ENCODE data around the gene UCK1.

The UCK1 gene

DNA sequence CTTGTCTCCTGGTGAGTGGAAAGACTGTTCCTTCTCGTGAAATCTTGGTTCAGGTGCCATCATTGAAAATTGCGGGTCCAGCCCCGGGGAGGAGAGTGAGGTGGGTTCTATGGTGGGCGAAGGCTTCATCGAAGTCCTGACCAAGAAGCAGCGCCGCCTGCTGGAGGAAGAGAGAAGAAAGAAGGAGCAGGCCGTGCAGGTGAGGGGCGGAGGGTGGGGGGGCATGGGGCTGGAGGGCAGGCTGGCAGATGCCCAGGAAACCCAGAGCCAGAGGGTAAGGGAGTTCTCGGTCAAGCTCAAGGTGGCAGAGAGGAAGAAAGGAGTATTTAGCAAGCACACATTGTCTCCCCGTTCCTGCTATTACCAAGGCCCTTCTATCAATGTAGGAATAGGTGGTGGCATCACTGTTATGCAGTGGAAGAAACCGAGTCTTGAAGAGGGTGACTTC is 52.6 kb downstream of the UCK1 start:
- CTCF ChIA-PET: interaction anchor here (0.9 to 2.5 kb wide), 16 partner anchors 9 to 130 kb away, joined by 3 to 7 read pairs (median 4); no protein-coding TSS in a partner anchor
- POLR2A ChIA-PET: no interaction called here
- TF ChIP-seq, protein P1, sequence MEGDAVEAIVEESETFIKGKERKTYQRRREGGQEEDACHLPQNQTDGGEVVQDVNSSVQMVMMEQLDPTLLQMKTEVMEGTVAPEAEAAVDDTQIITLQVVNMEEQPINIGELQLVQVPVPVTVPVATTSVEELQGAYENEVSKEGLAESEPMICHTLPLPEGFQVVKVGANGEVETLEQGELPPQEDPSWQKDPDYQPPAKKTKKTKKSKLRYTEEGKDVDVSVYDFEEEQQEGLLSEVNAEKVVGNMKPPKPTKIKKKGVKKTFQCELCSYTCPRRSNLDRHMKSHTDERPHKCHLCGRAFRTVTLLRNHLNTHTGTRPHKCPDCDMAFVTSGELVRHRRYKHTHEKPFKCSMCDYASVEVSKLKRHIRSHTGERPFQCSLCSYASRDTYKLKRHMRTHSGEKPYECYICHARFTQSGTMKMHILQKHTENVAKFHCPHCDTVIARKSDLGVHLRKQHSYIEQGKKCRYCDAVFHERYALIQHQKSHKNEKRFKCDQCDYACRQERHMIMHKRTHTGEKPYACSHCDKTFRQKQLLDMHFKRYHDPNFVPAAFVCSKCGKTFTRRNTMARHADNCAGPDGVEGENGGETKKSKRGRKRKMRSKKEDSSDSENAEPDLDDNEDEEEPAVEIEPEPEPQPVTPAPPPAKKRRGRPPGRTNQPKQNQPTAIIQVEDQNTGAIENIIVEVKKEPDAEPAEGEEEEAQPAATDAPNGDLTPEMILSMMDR (IDR thresholded peaks at IDR 0.05; ENCODE audit: control extremely low read depth, extremely low read depth, low read depth, missing control alignments): peak; percentile 54
- DNase-seq (ENCODE audit: extremely low spot score): peak; percentile 51

DNA sequence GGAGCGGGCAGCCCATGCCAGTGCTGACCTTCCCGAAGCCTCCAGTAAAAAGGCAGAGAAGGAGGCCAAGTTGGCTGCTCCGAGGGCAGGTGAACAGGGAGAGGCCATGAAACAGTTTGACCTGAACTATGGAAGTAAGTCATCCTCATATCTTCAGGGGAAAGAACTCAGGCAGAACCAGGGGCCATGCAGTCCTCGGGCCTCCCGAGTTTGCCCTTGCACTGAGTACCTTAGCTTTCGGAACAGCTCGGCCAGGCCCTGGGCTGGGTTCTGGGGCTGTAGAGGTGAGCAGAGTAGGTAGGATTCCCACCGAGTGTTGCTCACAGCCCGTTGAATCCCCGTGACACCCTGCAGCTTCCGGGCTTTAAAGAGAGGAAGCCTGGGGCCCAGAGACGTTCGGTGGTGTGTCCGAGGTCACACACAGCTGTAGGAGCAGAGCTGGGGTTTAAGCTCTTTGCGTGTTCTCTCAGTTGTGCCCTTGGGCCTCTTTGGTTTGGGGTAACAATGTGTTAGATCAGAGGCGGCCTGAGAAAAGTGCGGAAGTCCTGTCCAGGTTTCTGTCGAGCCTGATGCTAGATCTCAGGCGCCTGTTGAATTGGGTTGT is 53.1 kb downstream of the UCK1 start:
- ChIA-PET CTCF (interaction anchor here (0.9 to 2.5 kb wide), 13 partner anchors 9 to 130 kb away, joined by 3 to 7 read pairs (median 5); no protein-coding TSS in a partner anchor), POLR2A (no interaction called here)
- no peak for DNase-seq (ENCODE audit: extremely low spot score)

DNA sequence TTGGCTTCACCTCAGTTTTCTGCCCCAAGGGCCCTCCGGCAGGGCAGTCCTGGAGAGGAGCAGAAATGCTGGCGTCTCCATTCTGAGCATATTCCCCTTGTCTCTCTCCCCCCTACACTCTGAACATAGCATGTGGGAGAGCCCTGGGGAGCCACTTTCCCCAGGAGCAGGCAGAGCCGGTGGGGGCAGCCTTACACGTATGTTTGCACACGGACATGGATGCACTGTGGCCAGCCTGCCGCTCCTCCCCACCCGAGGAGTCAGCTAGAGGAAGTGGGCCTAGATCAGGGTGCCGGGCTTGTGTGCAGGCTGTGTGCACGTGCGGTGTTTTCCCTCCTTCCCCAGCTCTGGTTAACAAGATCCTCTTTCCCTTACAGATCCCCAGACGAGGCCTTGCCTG is 53.7 kb downstream of the UCK1 start:
- TF ChIP-seq, protein P1 (IDR thresholded peaks at IDR 0.05; ENCODE audit: control extremely low read depth, extremely low read depth, low read depth, missing control alignments): no peak
- POLR2A ChIA-PET: no interaction called here
- CTCF ChIA-PET: interaction anchor here (0.9 to 2.5 kb wide), 13 partner anchors 8 to 129 kb away, joined by 3 to 7 read pairs (median 5); no protein-coding TSS in a partner anchor
- no peak for DNase-seq (ENCODE audit: extremely low spot score)

More for the DNA sequence above, 53.1 kb downstream of the UCK1 start:
- TF ChIP-seq, protein P1 (IDR thresholded peaks at IDR 0.05; ENCODE audit: control extremely low read depth, extremely low read depth, low read depth, missing control alignments): no peak

DNA sequence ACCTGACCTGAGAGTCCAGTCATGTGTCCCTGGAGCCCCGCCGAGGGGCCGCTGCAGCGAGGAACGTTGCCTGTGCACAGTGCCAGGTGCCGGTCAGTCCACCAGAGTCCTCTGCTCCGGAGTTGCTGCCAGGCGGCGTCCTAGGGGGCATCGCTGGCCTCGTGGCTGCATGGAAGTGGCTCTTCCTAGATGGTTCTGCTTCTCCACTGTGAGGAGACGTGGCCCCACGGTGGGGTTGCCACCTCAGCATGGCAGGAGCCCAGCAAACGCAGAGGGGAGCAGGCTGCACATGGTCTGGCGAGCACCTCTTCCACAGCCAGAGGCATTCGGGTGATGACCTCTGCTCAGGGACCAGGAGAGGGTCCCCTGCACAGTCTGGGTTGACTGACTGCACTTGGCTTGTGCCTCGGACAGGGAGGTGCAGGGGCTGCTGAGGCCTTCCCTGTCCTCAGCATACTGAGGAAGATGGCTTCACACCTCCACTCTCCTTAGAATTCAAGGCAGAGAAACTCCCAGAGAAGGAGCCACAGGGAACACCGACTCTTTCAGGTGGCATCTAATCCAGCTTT is 54.2 kb downstream of the UCK1 start:
- TF ChIP-seq, protein P1 (IDR thresholded peaks at IDR 0.05; ENCODE audit: control extremely low read depth, extremely low read depth, low read depth, missing control alignments): no peak
- DNase-seq (ENCODE audit: extremely low spot score): no peak
- CTCF ChIA-PET: interaction anchor here (1.2 to 2.8 kb wide), 4 partner anchors 13 to 126 kb away, joined by 5 to 6 read pairs (median 5); no protein-coding TSS in a partner anchor
- POLR2A ChIA-PET: no interaction called here

DNA sequence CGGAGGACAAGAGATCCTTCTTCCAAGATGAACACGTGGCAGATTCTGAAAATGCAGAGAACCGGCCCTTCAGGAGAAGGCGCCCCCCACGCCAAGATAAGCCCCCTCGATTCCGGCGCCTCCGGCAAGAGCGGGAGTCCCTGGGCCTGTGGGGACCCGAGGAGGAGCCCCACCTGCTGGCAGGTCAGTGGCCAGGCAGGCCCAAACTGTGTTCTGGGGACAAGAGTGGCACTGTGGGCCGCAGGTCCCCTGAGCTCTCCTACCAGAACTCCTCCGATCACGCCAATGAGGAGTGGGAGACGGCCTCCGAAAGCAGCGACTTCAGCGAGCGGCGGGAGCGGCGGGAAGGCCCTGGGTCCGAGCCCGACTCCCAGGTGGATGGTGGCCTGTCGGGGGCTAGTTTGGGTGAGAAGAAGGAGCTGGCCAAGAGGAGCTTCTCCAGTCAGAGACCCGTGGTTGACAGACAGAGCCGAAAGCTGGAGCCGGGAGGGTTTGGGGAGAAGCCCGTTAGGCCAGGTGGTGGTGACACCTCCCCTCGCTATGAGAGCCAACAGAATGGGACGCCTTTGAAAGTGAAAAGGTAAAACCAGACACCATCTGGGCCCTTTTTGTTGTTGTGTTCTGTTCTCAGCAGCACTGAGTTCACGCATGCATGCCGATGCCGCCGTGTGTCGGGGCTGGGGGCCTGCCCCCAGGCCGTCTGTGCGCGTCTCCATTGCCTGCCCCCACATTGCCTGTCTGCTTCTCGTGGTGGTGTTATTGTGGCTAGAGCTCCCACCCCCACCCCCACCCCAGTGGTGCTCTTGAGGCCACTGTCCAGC is 54.9 kb downstream of the UCK1 start:
- TF ChIP-seq, protein P1 (IDR thresholded peaks at IDR 0.05; ENCODE audit: control extremely low read depth, extremely low read depth, low read depth, missing control alignments): peak; percentile 15
- CTCF ChIA-PET: interaction anchor here (1.3 to 2.8 kb wide), 3 partner anchors 12 to 126 kb away, joined by 5 to 6 read pairs (median 5); no protein-coding TSS in a partner anchor
- no peak for DNase-seq (ENCODE audit: extremely low spot score)
- POLR2A ChIA-PET: no interaction called here
